ENCODE data around the gene TRAF2. TPM values are rescaled to one million over a fixed set of nuclear protein-coding genes. Genes with fewer than 3 reads are reported as not detected.

Gene TRAF2
- total RNA-seq: 11.0 and 14.3 TPM in 2 replicates

GRCh38 chr9:136885950-136886578 lies at the start of gene TRAF2:
TRAF2 (plus strand) TSS chr9:136886516; CDS start chr9:136898741, 12,225 bp downstream.

GRCh38 chr9:136842380-136842948 lies 43.9 kb upstream of the TRAF2 start, which contains the start of gene AJM1:
AJM1 (plus strand) TSS chr9:136842478; CDS start chr9:136844415, 1,937 bp downstream.

GRCh38 chr9:136849038-136849959 lies 37.0 kb upstream of the TRAF2 start, which contains the start of gene PHPT1:
PHPT1 (plus strand) TSS chr9:136849409; CDS start chr9:136849431, 22 bp downstream.

GRCh38 chr9:136851941-136852663 lies 34.2 kb upstream of the TRAF2 start, which contains the start of gene MAMDC4:
MAMDC4 (plus strand) TSS chr9:136852346; CDS start chr9:136852417, 71 bp downstream.

GRCh38 chr9:136944519-136945332 lies 58.4 kb downstream of the TRAF2 start, which contains the start of the genes C8G and FBXW5:
C8G (plus strand) TSS chr9:136945243; CDS start chr9:136945321, 78 bp downstream.
FBXW5 (minus strand) TSS chr9:136944738; CDS start chr9:136944083, 655 bp downstream.

GRCh38 chr9:136951541-136952320 lies 65.4 kb downstream of the TRAF2 start, which contains the start of gene LCN12:
LCN12 (plus strand) TSS chr9:136952273; CDS start chr9:136952328, 55 bp downstream.

Small RNA genes within 50 kb of the gene (small RNA-seq; reads per million reads assigned to genes)
- 0.28 reads per million for gene MIR4479

Other genes starting within 250 kb of the TRAF2 start
- 400 and 489 TPM in 2 replicates for gene EGFL7, start 223.6 kb upstream of the TRAF2 start, total RNA-seq
- 29.1 and 43.1 TPM in 2 replicates for gene AGPAT2, start 199.1 kb upstream of the TRAF2 start, total RNA-seq
- gene DIPK1B, start 173.9 kb upstream of the TRAF2 start, total RNA-seq: 121 and 158 TPM in 2 replicates
- gene LCN10, start 143.6 kb upstream of the TRAF2 start, total RNA-seq: not detected in 2 replicates
- gene LCN6, start 138.0 kb upstream of the TRAF2 start, total RNA-seq: not detected in 2 replicates
- gene LCN8, start 128.3 kb upstream of the TRAF2 start, total RNA-seq: not detected in 2 replicates
- not detected in 2 replicates for gene LCN15, start 122.0 kb upstream of the TRAF2 start, total RNA-seq
- gene TMEM141, start 95.2 kb upstream of the TRAF2 start, total RNA-seq: 42.9 and 43.6 TPM in 2 replicates
- 0.13 TPM in 1 of 2 replicates, not detected in the other for gene CCDC183, start 90.2 kb upstream of the TRAF2 start, total RNA-seq
- 68.1 and 77.0 TPM in 2 replicates for gene RABL6, start 78.6 kb upstream of the TRAF2 start, total RNA-seq
- gene AJM1, start 44.0 kb upstream of the TRAF2 start, total RNA-seq: 0.66 and 0.72 TPM in 2 replicates
- 51.4 and 81.0 TPM in 2 replicates for gene PHPT1, start 37.1 kb upstream of the TRAF2 start, total RNA-seq
- 1.9 and 2.0 TPM in 2 replicates for gene MAMDC4, start 34.2 kb upstream of the TRAF2 start, total RNA-seq
- 173 and 174 TPM in 2 replicates for gene EDF1, start 20.2 kb upstream of the TRAF2 start, total RNA-seq
- 95.3 and 115 TPM in 2 replicates for gene FBXW5, start 58.2 kb downstream of the TRAF2 start, total RNA-seq
- not detected in 2 replicates for gene C8G, start 58.7 kb downstream of the TRAF2 start, total RNA-seq
- not detected in 2 replicates for gene LCN12, start 65.8 kb downstream of the TRAF2 start, total RNA-seq
- gene PTGDS, start 91.0 kb downstream of the TRAF2 start, total RNA-seq: not detected in 2 replicates
- not detected in 2 replicates for gene LCNL1, start 96.5 kb downstream of the TRAF2 start, total RNA-seq
- 16.6 and 17.4 TPM in 2 replicates for gene PAXX, start 105.9 kb downstream of the TRAF2 start, total RNA-seq
- gene CLIC3, start 110.1 kb downstream of the TRAF2 start, total RNA-seq: 0.14 and 0.27 TPM in 2 replicates
- 11.0 and 12.3 TPM in 2 replicates for gene ABCA2, start 141.7 kb downstream of the TRAF2 start, total RNA-seq
- gene FUT7, start 145.6 kb downstream of the TRAF2 start, total RNA-seq: not detected in 2 replicates
- 39.0 and 47.4 TPM in 2 replicates for gene NPDC1, start 159.7 kb downstream of the TRAF2 start, total RNA-seq
- not detected in 2 replicates for gene ENTPD2, start 167.5 kb downstream of the TRAF2 start, total RNA-seq
- gene SAPCD2, start 184.0 kb downstream of the TRAF2 start, total RNA-seq: 19.7 and 36.7 TPM in 2 replicates
- 16.2 and 20.7 TPM in 2 replicates for gene UAP1L1, start 191.0 kb downstream of the TRAF2 start, total RNA-seq
- 45.7 and 53.3 TPM in 2 replicates for gene MAN1B1, start 200.5 kb downstream of the TRAF2 start, total RNA-seq
- gene DPP7, start 228.2 kb downstream of the TRAF2 start, total RNA-seq: 55.6 and 69.3 TPM in 2 replicates

All from thoracic aorta endothelial cell (primary cell).